ENCODE measurements around the gene NCAPG. TPM values are rescaled to one million over a fixed set of nuclear protein-coding genes. Genes with fewer than 3 reads are reported as not detected.
"Not testable (repeated sequence)": the region's sequence is repeated elsewhere in the genome, so short reads cannot be mapped to it uniquely, and the experiment has no call there.

The NCAPG gene
- total and polyA plus RNA-seq, 4 experiments from 2014 or later, result 0.20 to 0.83 (median 0.37) TPM; not detected in 1

DNA sequence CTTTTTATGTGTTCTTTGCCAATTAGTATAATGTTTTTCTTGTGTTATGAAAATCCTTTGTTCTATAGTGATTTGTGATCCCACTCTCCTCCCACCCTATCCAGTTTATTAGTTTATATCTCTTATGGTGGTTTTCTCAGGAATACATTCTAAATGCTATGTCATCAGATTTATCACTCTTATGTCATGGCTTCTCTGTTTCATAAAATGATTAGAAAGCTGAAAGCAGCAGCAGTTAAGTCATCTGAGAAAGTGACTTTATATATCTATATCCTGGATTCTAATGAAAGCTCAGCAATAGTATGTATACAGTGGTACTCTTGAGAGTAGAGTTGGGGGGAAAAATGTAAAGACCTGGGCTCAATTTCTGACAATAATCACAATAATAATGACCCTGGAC lies 41.2 kb downstream of the NCAPG start:
- no peaks in the 10 kb centered on the region for H3K4me1 Mint-ChIP-seq
- CTCF ChIA-PET (ENCODE audit: partially characterized antibody), result no interaction called here
- H3K27me3 ChIP-seq (ENCODE audit: insufficient read depth, low read length), result no peaks in the 10 kb centered on the region

DNA sequence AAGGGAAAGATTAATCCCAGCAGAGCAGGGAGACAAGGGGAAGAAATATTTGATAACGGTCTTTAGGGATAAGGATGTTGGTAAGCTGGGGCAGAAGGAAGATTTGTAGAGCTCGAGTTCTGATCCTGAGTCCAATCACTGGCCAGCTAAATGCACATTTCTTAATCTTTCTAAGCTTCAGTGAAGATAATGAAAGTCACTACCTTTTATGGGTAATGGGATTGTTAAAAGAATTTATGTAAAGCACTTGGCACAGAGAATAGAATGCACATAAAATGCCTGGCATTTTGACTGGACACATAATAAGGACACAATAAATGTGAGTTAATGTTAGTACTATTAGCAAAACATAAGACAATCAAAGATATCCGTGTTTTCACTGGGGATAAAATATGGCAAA lies 43.3 kb downstream of the NCAPG start:
- no peaks in the 10 kb centered on the region for H3K27me3 Mint-ChIP-seq
- no peaks in the 10 kb centered on the region for H3K4me1 Mint-ChIP-seq
- no peak overlapping the region for H3K27ac Mint-ChIP-seq
- H3K9me3 ChIP-seq (ENCODE audit: control insufficient read depth in 1 of 2, low read length in 2 of 2), result no peaks in the 10 kb centered on the region
- CTCF ChIA-PET (ENCODE audit: partially characterized antibody), result interaction anchor here (1.2 kb wide), 1 partner anchor 37 kb away, joined by 3 read pairs; no protein-coding TSS in a partner anchor
- no peak overlapping the region for H3K4me3 Mint-ChIP-seq
- H3K36me3 ChIP-seq (ENCODE audit: insufficient read depth, low read length), result no peaks in the 10 kb centered on the region
- POLR2A ChIA-PET (ENCODE audit: partially characterized antibody), result no interaction called here
- no peak overlapping the region for H3K27ac ChIP-seq (ENCODE audit: low read depth, low read length)
- H3K36me3 Mint-ChIP-seq, result peaks cover 5 to 7% of the 10 kb centered on the region in 2 donors
- no peak overlapping the region for H3K4me3 ChIP-seq (ENCODE audit: low read length in 2 of 2)
- H3K9me3 Mint-ChIP-seq, result peaks cover 0 to 6% (median 4%) of the 10 kb centered on the region in 8 donors
- no peaks in the 10 kb centered on the region for H3K4me1 ChIP-seq (ENCODE audit: insufficient read depth, low read length)
- no peak for DNase-seq
- intact Hi-C loops (cut with micrococcal nuclease), result no loop called here
- H3K27me3 ChIP-seq (ENCODE audit: insufficient read depth, low read length), result no peaks in the 10 kb centered on the region

More for the DNA sequence above, 41.2 kb downstream of the NCAPG start:
- intact Hi-C loops (cut with micrococcal nuclease), result no loop called here
- Histone ChIP-seq H3K4me1 (ENCODE audit: insufficient read depth, low read length) (no peaks in the 10 kb centered on the region), H3K27ac (ENCODE audit: low read depth, low read length) (no peak overlapping the region), H3K4me3 (ENCODE audit: low read length in 2 of 2) (no peak overlapping the region), H3K9me3 (ENCODE audit: control insufficient read depth in 1 of 2, low read length in 2 of 2) (no peaks in the 10 kb centered on the region), H3K36me3 (ENCODE audit: insufficient read depth, low read length) (no peaks in the 10 kb centered on the region)
- Mint-ChIP-seq H3K9me3 (peaks cover 0 to 1% (median 0%) of the 10 kb centered on the region in 8 donors), H3K27ac (no peak overlapping the region), H3K4me3 (no peak overlapping the region), H3K36me3 (peaks cover 1% of the 10 kb centered on the region in 2 donors), H3K27me3 (no peaks in the 10 kb centered on the region)
- DNase-seq, result no peak
- POLR2A ChIA-PET (ENCODE audit: partially characterized antibody), result no interaction called here

DNA sequence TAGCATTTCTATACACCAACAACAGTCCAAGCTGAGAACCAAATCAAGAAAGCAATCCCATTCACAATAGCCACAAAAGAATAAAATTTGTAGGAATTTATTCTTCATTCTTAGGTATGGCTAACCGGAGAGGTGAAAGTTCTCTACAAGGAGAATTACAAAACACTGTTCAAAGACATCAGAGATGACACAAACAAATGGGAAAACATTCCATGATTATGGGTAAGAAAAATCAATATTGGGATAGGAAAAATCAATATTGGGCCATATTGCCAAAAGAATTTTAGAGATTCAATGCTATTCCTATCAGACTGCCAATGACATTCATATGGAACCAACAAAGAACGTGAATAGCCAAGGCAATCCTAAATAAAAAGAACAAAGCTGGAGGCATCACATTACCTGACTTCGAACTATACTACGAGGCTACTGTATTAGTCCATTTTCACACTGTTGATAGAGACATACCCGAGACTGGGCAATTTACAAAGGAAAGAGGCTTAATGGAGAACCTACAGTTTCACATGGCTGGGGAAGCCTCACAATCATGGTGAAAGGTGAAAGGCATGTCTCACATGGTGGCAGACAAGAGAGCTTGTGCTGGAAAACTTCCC lies 49.1 kb downstream of the NCAPG start:
- Histone ChIP-seq H3K4me1 (ENCODE audit: insufficient read depth, low read length) (no peaks in the 10 kb centered on the region), H3K36me3 (ENCODE audit: insufficient read depth, low read length) (no peaks in the 10 kb centered on the region), H3K4me3 (ENCODE audit: low read length in 2 of 2) (no peak overlapping the region), H3K9me3 (ENCODE audit: control insufficient read depth in 1 of 2, low read length in 2 of 2) (peaks cover 0 to 5% of the 10 kb centered on the region in 2 donors), H3K27ac (ENCODE audit: low read depth, low read length) (no peak overlapping the region), H3K27me3 (ENCODE audit: insufficient read depth, low read length) (no peaks in the 10 kb centered on the region)
- Mint-ChIP-seq H3K9me3 (peaks cover 7 to 35% (median 19%) of the 10 kb centered on the region in 8 donors), H3K27ac (no peak overlapping the region), H3K4me3 (no peak overlapping the region), H3K27me3 (no peaks in the 10 kb centered on the region), H3K4me1 (no peaks in the 10 kb centered on the region), H3K36me3 (peaks cover 25 to 31% of the 10 kb centered on the region in 2 donors)
- CTCF ChIA-PET (ENCODE audit: partially characterized antibody), result no interaction called here
- POLR2A ChIA-PET (ENCODE audit: partially characterized antibody), result no interaction called here
- DNase-seq, result no peak
- intact Hi-C loops (cut with micrococcal nuclease), result no loop called here

DNA sequence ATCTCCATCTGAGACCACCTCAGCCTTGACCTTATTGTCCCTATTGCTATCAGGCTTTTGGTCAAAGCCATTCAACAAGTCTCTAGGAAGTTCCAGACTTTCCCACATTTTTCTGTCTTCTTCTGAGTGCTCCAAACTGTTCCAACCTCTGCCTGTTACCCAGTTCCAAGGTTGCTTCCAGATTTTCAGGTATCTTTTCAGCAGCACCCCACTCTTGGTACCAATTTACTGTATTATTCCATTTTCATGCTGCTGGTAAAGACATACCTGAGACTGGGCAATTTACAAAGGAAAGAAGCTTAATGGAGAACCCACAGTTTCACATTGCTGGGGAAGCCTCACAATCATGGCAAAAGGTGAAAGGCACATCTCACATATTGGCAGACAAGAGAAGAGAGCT lies 51.1 kb downstream of the NCAPG start:
- Mint-ChIP-seq H3K36me3 (peaks cover 25 to 31% of the 10 kb centered on the region in 2 donors), H3K9me3 (peaks cover 7 to 35% (median 19%) of the 10 kb centered on the region in 8 donors)
- H3K9me3 ChIP-seq (ENCODE audit: control insufficient read depth in 1 of 2, low read length in 2 of 2); H3K4me3 Mint-ChIP-seq; intact Hi-C loops (cut with micrococcal nuclease); POLR2A ChIA-PET (ENCODE audit: partially characterized antibody); H3K27me3 Mint-ChIP-seq; H3K4me1 Mint-ChIP-seq; H3K4me1 ChIP-seq (ENCODE audit: insufficient read depth, low read length); H3K27ac ChIP-seq (ENCODE audit: low read depth, low read length); H3K27ac Mint-ChIP-seq; CTCF ChIA-PET (ENCODE audit: partially characterized antibody); H3K27me3 ChIP-seq (ENCODE audit: insufficient read depth, low read length); H3K36me3 ChIP-seq (ENCODE audit: insufficient read depth, low read length); H3K4me3 ChIP-seq (ENCODE audit: low read length in 2 of 2); DNase-seq: not testable (repeated sequence)

DNA sequence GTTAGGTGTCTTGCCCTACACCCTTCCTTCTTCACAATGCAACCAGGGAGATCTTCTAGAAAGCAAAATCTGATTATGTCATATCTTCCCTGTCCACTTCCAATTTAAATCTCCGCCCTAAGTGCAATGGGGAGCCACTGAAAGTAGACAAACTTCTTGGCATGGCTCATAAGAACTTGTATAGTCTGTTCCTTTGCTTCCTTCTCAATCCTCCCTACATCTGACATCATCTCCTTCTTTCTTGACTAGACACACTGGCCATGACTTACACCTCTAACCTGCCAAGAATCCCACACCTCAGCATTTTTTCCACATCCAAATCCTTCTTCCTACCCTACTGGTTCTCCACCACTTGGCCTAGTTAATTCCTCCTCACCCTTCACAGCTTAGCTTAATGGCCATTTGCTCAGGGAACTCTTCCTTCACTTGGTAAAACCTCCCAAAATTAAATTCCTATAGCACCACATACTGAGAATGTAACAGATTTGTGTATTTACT lies 55.1 kb downstream of the NCAPG start:
- Mint-ChIP-seq H3K36me3 (peaks cover 17 to 18% of the 10 kb centered on the region in 2 donors), H3K9me3 (peaks cover 4 to 25% (median 15%) of the 10 kb centered on the region in 8 donors), H3K27me3 (no peaks in the 10 kb centered on the region), H3K4me1 (no peaks in the 10 kb centered on the region), H3K4me3 (no peak overlapping the region), H3K27ac (no peak overlapping the region)
- no peaks in the 10 kb centered on the region for H3K36me3 ChIP-seq (ENCODE audit: insufficient read depth, low read length)
- H3K27me3 ChIP-seq (ENCODE audit: insufficient read depth, low read length), result no peaks in the 10 kb centered on the region
- intact Hi-C loops (cut with micrococcal nuclease), result no loop called here
- CTCF ChIA-PET (ENCODE audit: partially characterized antibody), result no interaction called here
- H3K9me3 ChIP-seq (ENCODE audit: control insufficient read depth in 1 of 2, low read length in 2 of 2), result peaks cover 0 to 5% of the 10 kb centered on the region in 2 donors
- no peaks in the 10 kb centered on the region for H3K4me1 ChIP-seq (ENCODE audit: insufficient read depth, low read length)
- no peak overlapping the region for H3K27ac ChIP-seq (ENCODE audit: low read depth, low read length)
- no peak for DNase-seq
- POLR2A ChIA-PET (ENCODE audit: partially characterized antibody), result no interaction called here
- no peak overlapping the region for H3K4me3 ChIP-seq (ENCODE audit: low read length in 2 of 2)

DNA sequence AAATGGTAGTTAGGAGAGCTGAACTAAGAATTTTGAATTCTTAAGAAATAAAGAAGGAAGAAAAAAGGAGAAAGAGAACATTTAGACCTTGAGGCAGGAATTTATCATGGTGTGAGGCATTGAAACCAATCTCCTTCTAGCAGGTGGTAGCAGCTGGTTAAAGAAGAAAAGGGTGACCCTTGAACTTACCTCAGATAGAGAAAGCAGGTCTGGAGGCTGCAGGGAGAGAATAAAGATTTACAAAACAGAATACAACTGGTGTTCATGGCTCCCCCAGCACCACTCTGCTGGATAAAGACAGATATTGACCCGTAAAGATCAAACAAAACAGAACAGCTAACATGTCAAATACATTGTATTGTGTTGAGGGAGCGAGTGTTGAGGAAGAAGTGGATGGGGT lies 56.0 kb downstream of the NCAPG start:
- Histone ChIP-seq H3K4me1 (ENCODE audit: insufficient read depth, low read length) (no peaks in the 10 kb centered on the region), H3K27me3 (ENCODE audit: insufficient read depth, low read length) (no peaks in the 10 kb centered on the region), H3K9me3 (ENCODE audit: control insufficient read depth in 1 of 2, low read length in 2 of 2) (peaks cover 0 to 5% of the 10 kb centered on the region in 2 donors), H3K36me3 (ENCODE audit: insufficient read depth, low read length) (no peaks in the 10 kb centered on the region), H3K4me3 (ENCODE audit: low read length in 2 of 2) (no peak overlapping the region), H3K27ac (ENCODE audit: low read depth, low read length) (no peak overlapping the region)
- no peak for DNase-seq
- intact Hi-C loops (cut with micrococcal nuclease), result no loop called here
- Mint-ChIP-seq H3K9me3 (peaks cover under 1 to 21% (median 12%) of the 10 kb centered on the region in 8 donors), H3K36me3 (peaks cover 14% of the 10 kb centered on the region in 2 donors), H3K4me3 (no peak overlapping the region), H3K4me1 (no peaks in the 10 kb centered on the region), H3K27me3 (no peaks in the 10 kb centered on the region), H3K27ac (no peak overlapping the region)
- POLR2A ChIA-PET (ENCODE audit: partially characterized antibody), result no interaction called here
- CTCF ChIA-PET (ENCODE audit: partially characterized antibody), result no interaction called here

DNA sequence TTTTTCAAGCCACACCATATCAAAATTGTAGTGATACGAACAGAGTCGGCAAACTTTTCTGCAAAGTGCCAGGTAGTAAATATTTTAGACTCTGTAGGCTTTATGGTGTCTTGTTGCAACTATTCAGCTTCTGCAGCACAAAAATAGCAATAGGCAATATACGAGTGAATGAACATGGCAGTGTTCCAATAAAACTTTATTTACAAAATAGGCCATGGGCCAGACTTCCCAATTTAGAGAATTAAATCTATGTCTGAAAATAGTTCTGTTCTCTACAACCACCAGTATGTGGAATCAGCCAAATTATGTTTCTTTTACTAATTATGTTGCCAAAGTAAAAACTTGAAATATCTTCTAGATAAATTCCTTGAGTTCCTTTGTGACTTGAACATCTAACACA lies 56.5 kb downstream of the NCAPG start:
- H3K36me3 ChIP-seq (ENCODE audit: insufficient read depth, low read length), result no peaks in the 10 kb centered on the region
- no peak overlapping the region for H3K27ac Mint-ChIP-seq
- no peaks in the 10 kb centered on the region for H3K4me1 Mint-ChIP-seq
- H3K27ac ChIP-seq (ENCODE audit: low read depth, low read length), result no peak overlapping the region
- ChIA-PET POLR2A (ENCODE audit: partially characterized antibody) (no interaction called here), CTCF (ENCODE audit: partially characterized antibody) (no interaction called here)
- peaks cover 0 to 16% (median 7%) of the 10 kb centered on the region in 8 donors for H3K9me3 Mint-ChIP-seq
- intact Hi-C loops (cut with micrococcal nuclease), result no loop called here
- no peak overlapping the region for H3K4me3 Mint-ChIP-seq
- peaks cover 0 to under 1% of the 10 kb centered on the region in 2 donors for H3K9me3 ChIP-seq (ENCODE audit: control insufficient read depth in 1 of 2, low read length in 2 of 2)
- H3K4me3 ChIP-seq (ENCODE audit: low read length in 2 of 2), result no peak overlapping the region
- no peaks in the 10 kb centered on the region for H3K4me1 ChIP-seq (ENCODE audit: insufficient read depth, low read length)
- H3K36me3 Mint-ChIP-seq, result peaks cover 9 to 10% of the 10 kb centered on the region in 2 donors
- H3K27me3 Mint-ChIP-seq, result no peaks in the 10 kb centered on the region
- no peak for DNase-seq
- no peaks in the 10 kb centered on the region for H3K27me3 ChIP-seq (ENCODE audit: insufficient read depth, low read length)
